GM18508 (cell line): Measurements from ENCODE around the gene TMEM245.

Source experiments
- ATAC-seq: cut with Tn5 transposase; IDR thresholded peaks from one replicate; pipeline ENCODE4 v1.9.1; 2021; ENCODE audit warnings: moderate number of reproducible peaks; ENCODE audit not compliant: insufficient read depth, unreplicated experiment

TMEM245 gene

DNA sequence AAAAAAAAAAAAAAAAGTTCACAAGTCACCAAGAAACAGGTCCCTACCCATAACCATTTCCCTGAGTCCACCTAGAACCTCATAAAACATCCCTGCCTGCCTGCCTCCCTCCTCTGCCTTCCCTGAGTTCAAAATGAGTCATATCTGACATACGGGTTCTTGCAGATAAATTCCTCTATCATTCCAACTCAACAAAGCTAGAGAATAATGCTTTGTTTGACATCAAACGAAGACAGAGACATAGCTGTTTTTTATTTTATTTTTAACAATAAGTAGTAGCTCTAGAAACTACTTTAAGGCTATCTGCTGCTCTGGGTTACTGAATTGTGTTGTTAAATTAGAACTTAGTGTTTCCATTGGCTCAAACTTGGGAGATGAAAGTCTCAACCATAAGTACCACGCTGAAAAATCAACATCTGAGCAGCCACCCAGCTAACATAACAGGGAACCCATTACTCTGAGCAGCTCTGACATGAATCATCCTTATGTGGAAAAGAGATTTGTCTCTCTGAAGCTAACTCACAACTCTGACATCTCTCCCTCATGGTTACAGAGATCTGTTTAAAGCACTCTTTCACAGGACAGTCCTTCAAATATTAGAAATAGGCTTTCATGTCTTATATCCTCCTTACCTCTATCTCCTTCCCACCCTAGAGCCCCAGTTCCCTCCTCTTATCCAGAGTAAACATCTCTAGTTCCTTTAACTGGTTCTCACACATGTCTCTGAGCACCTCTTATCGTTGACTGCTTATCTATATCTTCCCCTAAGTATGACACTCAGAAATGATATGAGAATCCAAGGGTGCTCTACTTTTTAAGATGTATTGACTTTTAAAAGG lies 12.1 kb downstream of the TMEM245 start:
- ATAC-seq, result no peak

DNA sequence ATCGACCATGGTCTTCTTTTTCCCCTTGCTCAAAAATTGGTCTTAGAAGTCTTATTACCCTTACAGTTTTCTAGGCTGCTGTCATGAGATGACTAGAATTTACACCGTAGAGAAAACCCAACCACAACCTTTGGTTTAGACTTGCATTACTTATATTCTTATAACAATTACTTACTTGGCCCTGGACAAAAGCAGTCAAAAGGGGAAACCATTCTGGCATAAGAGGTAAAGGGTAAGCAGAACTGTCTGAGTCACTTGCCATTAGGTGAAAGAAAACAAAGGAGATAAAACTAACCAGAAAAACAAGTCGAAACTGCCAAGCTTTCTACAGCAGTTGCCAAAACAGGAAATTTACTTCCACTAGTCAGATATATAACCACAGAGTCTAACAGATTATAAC lies 17.9 kb downstream of the TMEM245 start:
- peak; percentile 61 for ATAC-seq

DNA sequence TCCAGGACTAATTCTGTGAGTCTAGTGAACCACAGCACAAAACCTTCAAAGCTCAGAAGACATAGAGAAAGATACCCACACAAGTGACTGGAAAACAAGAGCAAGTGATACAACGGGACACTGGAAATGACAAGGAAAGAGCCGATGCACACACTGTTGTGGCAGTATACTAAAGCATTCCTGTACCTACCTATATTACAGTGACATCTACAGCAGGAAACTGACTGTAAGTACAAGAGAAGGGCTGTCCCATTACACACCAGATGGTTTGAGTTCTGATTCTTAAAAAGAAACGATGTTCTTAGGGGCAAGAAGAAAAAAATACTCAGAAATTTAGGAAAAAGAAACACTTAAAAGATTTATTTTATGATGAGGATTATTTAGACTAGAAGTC lies 18.5 kb downstream of the TMEM245 start:
- ATAC-seq, result no peak

DNA sequence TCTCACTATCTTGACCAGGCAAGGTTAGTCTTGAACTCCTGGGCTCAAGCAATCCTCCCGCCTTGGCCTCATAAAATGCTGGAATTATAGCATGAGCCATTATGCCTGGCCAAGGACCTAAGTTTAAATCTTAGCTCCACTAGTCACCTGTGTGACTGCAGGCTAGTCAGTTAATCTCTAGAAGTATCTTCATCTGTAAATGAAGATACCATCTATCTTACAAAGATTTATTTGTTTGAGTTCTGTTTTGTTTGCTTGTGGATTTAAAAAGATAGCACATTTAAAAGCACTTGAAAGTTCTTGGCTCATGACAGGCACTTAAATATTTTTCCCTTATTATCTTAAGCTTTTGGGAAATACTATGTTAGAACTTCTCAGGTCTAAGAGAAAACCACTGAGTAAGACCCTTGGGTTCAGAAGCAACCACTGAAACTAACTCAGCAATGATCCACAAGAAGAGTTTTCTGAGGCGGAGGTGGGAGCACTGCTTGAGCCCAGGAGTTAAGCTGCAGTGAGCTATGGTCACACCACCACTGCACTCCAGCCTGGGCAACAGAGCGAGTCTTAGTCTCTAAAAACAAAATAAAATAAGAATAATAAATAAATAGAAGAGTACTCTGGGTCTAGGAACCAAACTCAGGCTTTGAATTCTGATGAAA lies 19.1 kb downstream of the TMEM245 start:
- no peak for ATAC-seq

DNA sequence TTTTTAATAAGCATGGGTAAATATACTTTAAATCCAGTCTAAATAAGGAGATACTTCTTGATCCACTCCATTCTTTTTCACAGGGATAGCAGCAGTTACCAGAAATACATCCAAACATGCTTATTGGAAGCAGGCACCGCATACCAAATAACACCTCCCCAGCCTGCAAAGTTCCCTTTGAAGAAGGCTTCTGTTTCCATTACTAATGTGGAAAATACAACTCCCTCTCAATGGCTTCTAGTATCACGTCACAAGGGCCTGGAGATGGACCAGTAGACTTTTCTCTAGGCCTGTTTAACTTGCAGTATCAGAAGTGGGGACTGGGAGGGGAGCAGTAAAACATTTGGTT lies 20.8 kb downstream of the TMEM245 start:
- no peak for ATAC-seq

DNA sequence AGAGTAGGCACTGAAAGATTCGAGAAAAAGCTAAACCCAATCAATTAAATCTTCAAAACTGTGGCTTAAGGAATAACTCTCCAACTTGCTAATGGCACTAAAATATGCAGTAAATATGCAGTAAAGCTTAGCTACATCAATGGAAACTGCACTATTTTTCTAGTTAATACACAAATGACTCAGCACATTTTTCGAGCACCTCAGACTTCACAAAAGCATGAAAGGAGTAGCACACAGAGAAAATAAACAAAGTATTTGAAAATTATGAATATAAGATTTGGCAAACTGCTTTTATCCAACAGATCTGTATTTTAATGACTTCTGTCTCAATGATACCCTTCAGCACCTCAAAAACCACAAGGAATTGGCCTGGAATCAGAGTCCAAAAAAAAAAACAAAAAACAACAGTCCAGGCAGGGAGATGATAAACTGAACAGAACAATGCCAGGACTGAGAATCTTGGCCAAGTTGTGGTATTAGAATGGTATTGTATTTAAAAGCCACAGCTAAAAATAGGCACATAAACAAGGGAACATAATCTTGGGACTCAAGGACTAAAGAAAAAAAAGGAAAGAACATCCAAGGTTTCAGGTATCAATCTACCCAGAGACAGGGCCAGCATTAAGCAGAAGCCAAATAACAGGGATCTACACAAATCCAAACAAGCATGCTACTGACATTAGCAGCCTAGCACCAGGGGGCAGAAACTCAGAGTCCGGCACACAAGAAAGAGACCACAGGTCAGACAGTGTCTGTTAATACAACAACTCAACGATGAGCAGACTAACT lies 21.4 kb downstream of the TMEM245 start:
- no peak for ATAC-seq

DNA sequence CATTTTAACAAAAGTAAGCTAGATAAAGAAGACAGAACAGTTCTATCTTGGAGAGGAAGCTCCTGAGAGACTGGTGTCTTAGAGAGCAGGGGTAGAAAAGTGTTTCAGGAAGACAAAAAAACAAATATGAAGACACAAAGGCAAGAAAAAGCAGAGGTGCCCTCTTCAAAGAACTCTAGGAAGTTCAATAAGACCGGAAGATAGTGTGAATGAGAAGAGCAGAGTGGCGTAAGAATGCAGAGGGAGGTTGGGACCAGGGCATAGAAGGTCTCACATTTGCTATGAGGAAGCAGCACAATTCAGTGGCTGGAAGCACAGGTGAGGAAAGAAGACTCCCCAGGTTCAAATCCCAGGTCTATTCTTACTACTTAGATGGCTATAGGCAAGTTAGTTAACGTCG lies 22.6 kb downstream of the TMEM245 start:
- no peak for ATAC-seq

DNA sequence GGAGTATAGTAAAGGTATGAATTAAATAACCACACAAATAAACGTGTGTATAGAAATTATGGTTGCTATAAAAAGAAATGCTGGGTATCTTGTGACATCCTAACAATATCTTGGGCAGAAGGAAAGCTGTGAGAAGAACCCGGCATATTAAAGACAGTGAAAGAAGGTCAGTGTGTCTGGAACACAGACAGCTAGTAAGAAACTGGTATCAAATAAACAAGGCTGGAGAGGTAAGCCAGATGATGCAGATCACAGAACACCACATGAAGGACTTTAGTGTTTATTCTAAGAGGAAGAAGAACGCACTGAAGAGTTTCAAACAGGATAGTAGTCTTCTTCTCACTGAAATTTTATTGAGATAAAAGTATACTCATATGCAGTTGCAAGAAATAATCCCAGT lies 24.4 kb downstream of the TMEM245 start:
- ATAC-seq, result no peak

DNA sequence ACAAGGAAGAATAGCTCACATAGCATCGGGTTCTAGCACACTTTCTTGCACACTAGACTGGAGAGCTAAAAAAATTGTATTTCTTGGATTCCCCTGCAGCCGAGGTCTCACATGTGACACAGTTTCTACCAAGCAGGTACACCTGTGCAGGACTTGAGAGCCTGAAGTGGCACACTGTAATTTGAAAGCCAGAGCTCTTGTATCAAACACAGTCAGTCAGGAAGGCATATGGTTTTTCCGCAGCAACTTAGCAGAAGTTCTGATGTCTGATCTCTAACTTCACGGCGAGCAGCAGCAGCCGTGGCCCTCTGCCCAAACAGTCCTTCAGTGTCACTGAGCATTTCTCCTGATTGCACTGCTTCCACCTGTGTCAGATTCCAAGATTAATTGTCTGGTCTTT lies 25.5 kb downstream of the TMEM245 start:
- ATAC-seq, result no peak

DNA sequence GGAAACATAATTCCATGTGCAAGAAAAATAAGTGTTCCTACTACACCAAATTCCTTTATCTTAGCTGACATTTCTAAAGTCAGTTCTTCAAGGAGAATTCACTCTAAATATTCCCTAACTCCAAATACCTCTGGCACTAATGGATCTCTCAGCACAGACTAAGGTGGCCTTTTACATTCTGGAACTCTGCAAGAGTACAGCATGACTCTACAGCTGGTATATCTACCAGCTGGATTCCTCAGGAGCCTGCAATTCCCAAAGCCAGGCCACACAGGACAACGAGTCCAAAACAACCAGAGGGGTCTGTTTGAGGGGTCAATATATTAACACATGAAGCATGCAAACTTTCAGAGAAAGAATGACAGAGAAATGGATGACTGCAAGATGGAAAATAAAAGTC lies 27.2 kb downstream of the TMEM245 start:
- no peak for ATAC-seq

DNA sequence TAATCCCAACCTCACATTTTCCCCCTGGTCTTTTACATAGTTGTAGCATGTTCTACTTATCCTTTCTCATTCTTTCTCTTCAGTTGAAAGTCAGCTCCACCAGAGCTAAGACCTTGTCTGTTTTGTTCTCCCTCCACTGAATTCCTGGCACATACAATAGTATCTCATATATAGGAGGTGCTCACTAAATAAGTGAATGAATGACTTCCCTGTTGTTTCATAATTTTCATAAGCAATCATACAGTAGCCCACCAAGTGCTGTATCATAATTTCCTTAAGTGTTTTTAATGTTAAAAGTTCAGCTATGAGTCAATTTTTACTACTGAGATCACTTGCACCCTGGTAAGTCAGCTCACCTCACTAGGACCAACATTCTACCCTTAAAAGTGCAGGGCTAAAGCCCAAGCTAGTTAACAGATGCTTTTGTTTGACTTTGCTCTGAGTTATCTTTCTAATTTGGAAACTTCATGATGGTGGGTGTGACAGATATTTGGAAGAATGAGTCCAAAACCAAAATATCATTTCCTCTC lies 27.6 kb downstream of the TMEM245 start:
- ATAC-seq, result no peak

DNA sequence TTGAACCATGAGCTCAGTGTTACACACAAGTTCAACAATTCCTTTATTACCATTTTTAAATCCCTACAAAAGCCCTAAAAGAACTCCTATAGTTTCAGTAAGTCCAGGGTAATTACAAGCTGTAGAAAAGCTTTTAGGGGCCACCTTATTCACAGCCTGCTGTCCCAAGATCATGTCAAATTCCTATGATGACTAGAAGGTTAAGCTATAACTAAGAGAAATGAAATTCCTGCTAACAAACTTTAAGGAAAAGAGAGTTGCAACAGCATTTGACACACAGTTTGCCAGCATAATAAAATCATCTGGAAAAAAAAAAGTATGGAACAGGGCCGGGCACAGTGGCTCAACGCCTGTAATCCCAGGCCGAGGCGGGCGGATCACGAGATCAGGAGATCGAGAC lies 31.5 kb downstream of the TMEM245 start:
- ATAC-seq, result no peak

DNA sequence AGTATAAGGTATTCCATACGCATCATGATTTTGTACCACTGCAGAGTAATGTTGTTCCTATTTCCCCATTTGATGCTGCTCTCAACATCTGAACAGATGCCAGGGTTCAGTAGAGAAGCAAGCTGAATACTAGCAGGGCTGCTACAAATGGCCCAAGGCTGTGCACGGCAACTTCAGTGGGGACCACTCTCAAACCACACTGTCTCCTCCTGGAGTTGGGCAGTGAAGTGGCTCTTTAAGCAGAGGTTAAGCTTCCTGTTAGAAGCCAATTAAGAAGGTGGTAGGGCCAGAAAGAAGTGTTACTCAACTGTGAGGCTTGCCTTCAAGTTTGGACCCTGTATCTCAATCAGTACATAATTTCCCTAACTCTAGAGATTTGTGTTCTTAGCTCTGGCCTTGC lies 32.0 kb downstream of the TMEM245 start:
- ATAC-seq, result no peak

DNA sequence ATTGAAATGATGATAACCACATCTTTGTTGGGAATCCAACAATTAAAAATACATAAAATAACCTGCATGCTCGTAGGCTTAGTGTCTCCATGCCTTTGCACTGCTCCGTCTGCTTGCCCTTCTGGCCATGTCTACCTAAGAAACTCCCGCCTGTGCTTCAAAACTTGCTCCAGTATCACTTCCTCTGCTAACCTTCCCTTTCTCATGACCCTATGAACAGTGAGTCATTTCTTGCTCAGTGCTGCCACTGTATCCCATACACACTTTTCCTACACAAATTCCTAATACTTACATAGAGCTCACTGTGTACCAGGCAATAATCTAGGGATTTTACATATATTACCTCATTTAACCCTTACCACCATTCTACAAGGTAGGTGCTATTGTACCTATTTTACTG lies 33.5 kb downstream of the TMEM245 start:
- no peak for ATAC-seq

DNA sequence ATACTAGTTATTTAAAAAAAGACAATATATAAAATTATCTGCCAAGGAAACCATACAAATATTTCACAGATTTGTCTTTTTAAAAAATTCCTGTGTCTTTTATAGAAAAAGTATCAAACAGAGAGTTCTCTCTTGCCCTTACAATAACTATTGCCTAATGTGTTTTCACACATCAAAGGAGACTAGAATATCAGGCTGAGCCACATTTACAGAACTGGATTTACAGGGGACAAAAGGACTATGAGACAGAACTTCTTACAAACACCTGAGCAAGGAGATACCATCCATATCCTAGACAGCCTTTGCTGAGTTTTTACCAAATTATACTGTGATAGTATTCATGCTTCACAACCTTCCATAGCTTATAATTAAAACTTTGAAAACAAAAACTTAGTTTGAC lies 34.2 kb downstream of the TMEM245 start:
- ATAC-seq, result no peak

DNA sequence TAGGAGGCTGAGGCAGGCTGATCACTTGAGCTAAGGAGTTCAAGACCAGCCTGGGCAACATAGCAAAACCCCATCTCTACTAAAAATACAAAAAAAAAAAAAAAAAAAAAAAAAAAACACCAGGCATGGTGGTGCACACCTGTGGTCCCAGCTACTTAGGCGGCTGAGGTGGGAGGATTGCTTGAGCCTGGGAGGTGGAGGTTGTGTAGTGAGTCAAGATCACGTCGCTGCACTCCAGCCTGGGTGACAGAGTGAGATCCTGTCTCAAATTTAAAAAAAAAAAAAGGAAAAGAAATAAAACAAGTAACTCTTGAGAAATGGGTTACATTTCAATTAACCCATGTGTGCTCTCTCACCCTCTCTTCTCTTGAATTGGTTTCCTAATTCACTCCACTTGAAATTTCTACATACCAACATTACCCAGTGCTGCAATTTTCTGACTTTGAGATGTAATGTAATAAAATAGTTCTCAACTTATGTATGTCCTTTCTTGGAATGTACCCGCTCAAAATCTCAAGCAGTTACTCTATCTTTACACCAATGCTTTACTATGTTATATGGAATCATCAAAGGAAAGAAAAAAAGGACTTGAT lies 35.8 kb downstream of the TMEM245 start:
- no peak for ATAC-seq

DNA sequence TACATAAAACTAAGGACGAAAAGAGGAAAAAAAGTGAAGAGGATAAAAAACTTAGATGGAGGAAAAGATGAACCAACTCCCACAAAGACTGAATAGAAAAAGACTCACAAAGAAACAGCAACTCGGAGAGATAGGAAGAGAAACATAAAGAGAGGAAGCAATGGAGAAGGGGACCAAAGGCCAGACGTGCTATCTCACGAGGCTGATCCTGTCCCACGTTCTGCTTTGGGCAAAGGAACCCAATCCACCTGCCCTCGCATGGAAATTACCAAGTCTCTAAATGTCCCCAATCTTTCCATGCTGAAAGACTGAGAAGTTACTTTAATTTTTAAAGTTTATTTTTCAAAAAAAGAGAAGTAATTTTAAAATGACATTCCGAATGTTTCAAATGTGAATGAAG lies 36.6 kb downstream of the TMEM245 start:
- no peak for ATAC-seq

DNA sequence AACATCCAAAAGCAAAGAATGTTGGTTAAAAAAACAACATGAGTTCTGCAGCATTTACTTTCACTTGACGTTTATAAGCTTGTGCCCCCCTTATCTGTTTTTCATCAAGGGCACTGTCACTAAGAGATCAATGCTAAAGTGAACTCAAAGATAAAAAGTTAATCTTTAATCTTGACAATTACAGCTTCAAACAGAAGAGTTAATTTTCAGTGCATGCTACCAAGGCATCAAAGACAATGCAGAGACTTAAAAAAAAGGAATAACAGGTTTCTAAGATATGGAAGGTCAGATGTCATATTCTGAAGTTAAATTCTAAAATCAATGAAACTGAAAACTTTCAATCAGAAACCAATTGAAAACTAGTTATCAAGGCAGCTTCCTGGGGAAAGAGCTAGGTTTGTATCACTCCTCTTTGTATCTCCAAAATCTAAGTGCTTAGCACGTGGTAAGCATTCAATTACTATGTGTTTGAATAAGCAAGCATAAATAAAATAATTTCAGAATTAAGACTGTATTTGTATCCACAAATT lies 37.6 kb downstream of the TMEM245 start:
- no peak for ATAC-seq

DNA sequence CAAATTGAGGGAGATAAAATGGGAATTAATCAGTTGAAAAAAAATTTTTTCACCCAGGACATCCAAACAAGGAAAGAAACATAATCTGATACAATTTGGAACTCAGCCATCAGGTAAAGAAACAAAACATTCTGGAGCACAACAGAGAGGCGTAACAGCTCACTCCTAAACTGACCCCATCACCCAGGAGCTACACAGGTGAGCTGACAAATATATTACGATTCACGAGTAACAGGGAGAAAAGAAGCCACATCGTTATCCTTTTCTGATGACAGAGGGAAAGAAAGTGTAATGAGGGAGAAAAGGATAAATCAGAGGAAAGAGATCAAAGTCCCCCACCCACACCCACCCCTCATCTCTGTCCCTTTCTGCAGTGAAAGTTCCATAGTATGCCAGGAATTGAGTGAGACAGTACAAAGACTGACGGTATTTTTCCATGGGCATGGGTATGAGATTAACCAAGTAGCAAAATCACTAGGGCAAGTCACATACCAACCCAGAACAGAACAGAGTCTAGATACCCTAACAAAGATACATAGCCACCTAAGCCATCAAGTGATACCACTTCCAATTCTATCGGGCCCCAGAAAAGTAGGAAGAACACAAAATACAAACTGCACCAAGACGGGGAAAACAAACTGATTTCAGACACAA lies 45.4 kb downstream of the TMEM245 start:
- no peak for ATAC-seq

DNA sequence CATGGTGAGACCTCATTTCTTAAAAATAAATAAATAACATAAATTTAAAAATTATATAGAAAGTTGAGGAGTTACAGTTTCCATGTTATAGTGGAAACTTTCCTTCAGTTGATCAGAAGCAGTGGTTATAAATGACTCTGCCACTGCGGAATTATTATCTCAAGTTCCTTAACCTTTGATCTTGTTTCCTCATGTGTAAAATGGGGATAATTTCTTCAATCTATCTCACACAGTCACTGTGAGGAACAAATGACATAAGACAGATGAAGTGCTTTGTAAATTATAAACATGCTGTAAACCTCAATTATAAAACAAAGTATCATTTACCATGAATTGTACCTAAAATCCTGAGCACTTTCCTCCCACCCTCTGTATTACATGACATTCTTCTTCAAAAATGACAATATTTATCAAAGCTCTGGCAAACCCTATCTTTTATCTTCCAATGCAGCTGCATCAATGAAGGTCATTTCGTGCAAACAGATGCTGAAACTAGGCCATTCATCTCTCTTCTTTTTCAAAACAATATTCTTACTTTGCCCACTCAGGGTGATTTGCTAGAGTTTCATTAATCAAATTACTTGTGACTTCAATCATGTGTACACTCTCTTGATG lies 46.8 kb downstream of the TMEM245 start:
- ATAC-seq, result no peak
